NAMALWA (cell line): ENCODE measurements around the gene FBXW11.

ENCODE experiments used
- DNase-seq: peaks from one replicate; pipeline ENCODE4 v3.0.0-alpha.2; 2015; ENCODE audit warnings: low spot score

The FBXW11 gene

DNA sequence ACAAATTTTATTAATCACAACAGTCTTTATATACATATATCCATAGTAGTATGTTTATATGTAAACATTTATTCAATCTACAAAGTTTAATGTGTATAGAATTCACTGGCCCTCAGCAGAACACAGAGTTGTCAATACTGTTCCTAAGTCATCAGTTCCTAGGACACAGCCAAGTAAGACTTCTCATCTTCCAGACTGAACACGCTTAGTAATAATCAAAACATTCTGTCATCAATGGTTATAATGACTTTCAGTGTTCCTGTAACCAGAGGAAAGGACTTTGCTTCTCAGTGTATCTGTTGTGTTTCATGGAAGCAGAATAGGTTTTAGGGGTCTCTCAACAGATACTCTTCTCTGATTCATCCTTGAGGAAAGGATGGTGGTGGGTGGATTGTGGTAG lies 138.7 kb downstream of the FBXW11 start:
- DNase-seq: no peak

DNA sequence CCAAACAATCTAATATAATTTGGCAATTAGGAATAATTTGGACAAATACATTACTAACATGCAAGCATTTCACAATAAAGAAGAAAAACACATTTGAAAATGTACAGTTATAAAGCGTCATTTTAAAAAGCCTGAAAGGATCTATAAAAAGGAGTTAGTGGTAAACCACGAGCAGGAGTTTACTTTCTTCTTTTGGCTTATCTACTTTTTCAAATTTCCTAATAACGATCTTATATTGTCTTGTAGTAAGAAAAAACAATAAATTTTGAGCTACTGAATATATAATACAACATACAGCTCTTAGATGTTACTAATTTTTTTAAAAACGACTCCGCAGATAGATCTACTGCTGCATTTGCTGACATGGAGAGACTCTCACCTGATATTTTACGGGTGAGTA lies 141.0 kb downstream of the FBXW11 start:
- no peak for DNase-seq

DNA sequence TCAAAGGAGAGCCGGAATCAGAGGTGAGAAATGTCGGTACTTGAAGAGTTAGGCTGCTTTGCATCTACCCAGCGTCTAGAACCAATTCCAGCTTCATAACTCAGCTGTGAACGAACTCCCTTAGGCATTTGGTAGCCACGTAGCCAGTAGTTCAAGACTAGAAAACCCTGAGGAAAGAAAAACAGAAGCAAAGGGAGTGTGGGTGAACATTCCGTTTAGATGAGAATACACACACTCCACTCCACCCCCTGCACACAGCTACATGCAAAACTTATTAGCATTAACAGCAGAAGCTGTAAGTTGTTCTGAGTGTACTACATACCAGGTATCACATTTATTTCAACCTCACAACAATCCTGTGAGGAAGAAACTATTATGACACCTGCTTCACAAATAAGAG lies 142.5 kb downstream of the FBXW11 start:
- DNase-seq: no peak

DNA sequence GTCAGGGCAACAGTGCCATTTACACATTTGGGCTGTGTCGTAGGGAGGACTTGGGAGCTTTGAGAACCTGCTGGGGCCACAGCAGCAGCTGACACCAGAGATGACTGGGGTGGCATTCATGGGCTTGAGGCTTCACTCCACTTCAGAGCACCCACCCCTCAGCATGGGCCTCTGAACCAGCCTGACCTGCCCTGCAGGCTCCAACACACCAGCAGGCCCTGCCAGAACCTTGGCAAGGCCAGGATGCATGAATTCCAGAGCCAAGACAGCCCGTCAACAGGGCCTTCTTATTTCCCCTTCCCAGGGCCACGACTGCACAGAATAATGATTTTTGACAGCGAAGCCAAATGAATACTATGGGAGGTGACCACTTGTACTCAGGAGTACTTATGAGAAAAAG lies 143.8 kb downstream of the FBXW11 start:
- DNase-seq: no peak

DNA sequence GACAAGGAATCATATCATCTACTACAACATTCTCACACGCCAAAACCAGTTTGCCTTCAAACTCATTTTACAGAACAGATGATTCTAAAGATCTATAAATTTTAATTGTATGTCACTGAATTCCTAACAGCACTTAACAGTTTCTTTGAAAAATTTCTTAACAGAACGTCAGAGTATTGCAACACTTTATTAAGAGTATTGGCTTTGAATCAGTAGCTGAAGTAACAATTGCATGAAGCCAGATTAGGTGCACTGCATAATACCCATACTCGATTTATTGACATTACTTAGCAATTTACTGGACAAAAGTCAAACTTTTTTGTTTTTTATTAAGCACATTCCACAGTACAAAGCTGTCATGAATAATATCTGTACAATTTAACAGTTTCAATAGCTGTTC lies 145.1 kb downstream of the FBXW11 start:
- no peak for DNase-seq

DNA sequence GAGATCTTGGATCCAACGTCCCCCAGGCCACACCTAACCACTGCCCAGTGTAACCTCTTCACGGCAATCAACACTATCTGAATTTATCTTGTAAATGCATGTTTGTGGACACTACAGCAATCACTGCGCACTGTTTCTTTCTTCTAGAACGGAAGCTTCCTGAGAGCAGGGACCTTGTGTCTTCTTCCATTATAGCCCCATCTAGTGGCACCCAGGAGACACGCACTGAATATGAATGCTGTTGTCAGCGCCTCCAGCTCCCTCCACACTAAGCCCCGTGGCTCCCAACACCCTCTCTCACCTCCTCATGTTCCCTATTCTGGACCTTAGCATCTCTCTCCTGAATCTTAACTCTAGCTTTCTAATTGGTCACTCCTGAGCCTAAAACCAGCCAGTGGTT lies 148.1 kb downstream of the FBXW11 start:
- peak; percentile 49 for DNase-seq

DNA sequence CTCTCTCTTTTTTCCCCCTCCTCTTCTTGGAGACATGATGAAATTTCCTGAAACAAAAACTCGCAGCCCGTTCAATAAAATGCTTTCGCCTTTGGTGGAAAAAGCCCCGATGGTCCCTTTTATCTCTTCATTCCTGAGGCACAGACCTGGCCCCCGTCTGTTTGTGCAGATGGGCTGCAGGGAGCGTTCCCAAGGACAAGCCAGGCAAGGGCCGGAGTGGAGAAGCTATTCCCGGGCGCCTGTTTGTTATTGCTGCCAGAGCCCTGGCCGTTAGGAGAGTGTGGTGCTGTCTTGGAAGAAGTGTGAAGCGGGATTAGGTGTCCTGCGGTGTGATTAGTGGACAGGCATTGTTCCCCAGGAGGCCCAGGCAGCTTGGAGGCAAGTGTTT lies 149.0 kb downstream of the FBXW11 start:
- DNase-seq: no peak

DNA sequence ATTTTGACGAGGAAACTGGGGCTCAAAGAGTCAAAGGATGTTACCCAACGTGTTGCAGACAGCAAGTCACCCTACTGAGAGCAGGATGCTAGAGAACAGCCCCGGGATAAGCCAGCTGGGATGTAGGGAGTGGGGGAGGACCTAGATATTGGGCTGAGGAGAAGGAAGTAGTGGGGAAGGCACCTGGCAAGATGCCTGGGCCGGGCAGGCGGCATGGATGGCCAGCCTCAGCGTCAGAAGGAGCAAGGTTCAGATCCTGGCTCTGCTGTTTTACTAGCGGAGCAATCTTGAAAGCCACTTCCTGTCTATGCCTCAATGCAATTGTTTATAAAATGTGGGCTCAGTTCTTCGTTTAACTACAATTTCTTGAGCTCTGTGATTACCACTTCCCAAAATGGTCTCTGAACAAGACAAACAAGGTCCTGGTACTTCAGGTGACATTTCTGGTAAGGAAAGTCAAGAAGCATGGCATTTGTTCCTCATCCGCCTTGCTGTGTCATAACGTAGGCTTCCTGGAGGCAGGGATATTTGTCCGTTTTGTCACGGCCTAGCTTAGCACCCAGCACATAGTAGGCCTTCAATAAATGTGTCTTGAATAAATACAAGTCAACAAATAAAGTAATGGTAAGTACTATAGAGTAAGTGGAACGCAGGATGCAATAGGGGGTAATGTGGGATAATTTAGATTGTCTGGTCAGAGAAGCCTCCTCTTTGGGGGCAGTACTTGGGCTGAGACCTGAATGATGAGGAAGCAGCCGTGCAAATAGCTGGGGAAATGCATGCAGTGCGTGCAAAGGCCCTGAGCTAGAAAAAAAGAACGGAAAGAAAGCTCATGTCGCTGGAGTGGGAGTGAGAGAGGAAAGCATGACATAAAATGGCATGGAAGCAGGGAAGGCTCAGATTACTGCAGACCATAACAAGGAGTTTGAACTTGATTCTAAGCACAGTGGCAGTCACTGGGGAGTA lies 150.4 kb downstream of the FBXW11 start:
- no peak for DNase-seq

DNA sequence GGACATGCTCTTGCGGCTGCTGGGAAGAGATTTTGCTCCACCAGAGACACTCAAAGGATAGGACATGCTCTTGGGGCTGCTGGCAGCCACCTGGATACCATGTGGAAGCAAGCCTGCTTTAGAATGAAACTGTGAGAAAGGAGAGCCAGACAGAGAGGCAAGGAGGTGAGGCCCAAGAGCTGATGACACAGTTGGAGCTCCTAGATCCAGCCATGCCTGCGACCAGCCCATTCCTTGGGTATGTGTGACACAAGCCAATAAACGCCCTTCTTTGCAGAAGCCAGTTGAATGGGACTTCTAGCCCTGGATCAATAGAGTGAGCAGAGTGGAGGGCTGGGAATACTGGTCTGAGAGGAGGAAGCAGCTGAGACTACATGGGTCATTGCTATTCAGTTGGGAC lies 151.2 kb downstream of the FBXW11 start:
- DNase-seq: no peak

DNA sequence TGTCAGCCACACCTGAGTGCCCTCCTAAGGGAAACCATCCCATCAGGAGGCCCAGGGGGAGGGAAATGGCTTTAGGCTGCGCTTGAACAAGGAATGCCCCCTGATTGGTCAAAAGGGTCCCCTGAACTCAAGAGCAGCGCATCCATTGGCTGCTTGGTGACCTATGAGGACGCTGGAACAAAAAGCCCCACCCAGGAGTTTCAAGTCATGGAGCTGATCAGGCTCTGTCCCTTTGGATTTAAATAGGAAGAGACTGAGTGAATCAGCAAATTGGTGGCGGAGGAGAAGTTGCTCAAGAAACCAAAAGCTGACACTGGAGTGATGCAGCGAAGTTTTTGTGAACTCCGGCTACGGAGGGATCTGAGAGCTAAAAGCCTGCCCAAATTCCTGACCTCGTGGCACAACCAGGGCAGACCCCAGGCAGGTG lies 154.2 kb downstream of the FBXW11 start:
- DNase-seq: no peak

DNA sequence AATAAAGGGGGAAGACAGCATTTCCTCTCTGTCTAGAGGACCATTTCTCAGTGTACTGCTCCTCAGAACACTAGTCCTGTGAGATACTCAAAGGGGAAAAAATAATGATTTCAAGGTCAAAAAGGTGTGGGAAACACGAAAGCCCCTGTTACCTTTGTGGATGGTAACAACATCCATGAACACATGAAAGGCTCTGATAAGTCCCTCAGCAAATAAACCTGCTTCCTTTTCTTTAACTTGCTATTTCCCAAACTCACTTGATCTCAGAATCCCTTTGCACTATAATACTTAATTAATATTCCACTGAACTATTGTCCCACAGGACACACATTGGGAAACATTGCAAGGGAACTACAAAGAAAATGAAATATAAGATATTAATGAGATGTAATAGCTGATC lies 155.2 kb downstream of the FBXW11 start:
- no peak for DNase-seq

DNA sequence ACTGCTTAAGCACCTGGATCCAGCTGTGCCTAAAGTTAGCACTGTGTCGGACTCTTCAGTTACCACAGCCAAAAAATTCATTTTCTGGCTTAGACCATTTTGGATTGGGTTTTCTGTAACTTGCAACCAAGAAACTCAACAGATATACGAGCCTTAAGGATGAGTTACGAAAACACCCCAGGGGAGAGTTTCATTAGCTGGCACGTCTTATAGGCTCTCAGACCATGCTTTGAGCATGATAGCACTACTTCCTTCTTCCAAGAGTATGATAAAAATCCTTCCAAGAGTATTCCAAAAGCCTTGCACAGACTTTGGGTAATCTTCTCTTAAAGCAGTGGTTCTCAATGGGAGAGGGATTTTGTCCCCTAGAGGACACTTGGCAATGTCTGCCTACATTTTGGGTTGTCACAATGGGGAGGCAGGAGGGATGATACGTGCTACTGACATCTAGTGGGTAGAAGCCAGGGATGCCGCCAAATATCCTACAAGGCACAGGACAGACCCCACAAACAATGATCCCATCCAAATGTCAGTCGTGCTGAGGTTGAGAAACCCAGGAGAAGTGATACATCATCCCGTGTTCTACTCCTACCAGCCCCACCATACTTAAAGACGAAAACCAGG lies 156.0 kb downstream of the FBXW11 start:
- peak; percentile 61 for DNase-seq

DNA sequence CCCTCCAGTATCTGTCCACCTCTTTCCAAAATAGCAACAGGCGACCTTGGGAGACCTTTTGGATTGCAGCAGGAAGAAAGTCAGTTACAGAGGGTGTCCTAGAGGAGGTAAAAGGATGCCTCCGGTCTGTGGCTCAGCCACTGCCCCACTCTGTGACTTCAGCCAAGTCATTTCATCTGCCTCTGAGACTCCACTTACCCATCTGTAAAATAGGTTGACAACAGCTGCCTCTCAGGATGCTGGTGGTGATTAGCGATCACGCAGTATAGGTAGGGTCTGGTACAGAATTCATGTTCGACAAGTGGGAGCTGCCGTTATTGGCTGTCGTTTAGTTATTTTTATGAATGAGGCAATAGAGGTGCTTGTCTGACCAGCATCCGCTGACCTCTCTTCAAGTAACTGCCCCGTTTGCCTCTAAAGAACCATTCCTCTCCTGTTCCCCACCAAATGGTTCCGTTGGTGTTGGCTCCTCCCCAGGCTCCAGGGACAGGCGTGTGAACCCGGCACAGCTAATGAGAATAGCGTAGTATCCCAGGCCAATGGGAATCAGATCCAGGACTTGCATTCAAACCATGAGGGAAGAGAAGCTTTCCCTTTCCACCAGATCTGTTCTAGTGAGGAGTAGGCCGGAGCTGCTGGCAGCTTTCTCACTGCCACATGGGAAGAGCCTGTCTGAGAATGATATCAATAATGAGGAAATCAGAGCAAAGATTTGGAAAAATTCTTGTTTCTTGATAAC lies 156.7 kb downstream of the FBXW11 start:
- DNase-seq: no peak

DNA sequence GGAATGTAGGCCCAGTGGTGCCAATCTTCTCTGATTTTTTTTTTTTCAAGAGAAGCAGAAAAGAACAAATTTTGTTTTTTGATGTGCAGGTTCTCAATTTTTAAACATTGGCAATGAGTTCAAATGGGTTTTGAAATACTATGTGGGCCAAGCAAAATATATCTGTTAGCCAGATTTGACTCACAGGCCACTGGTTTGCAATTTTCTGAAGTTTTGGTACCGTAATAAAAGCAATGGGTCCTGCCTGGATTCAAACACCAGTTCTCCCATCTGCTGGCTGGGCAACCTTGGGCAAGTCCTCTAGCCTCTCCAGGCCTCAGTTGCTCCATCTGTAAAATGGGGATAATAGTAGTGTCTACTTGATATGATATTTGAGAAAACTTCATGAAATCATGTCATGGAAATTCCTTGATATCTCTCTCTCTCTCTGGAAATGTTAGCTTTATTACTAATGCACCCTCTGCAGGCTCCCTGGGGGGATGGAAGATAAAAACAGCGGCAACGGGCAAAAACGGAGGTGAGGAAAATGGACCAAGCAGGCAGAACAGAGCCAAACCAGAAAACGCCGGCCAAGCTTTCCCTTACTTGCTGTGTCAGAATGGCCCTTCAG lies 157.4 kb downstream of the FBXW11 start:
- no peak for DNase-seq

DNA sequence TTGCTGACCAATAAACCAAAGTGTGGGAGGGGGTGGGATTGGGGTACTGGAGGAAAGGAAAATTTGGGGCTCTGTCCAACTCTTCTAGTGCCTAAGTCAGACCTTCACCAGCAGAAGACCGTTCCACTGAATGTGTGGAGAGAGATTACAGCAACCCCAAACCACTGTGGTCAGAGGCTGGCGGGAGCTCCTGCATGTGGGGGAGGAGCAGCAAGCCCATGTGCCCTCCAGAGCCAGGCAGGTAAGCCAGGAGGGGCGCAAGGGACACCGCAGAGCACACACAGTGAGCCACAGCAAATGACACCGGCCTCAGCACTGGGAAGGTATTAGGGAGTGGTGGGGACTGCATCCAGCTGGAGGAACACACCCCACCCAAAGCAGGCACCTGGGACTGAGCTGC lies 158.0 kb downstream of the FBXW11 start:
- DNase-seq: no peak

DNA sequence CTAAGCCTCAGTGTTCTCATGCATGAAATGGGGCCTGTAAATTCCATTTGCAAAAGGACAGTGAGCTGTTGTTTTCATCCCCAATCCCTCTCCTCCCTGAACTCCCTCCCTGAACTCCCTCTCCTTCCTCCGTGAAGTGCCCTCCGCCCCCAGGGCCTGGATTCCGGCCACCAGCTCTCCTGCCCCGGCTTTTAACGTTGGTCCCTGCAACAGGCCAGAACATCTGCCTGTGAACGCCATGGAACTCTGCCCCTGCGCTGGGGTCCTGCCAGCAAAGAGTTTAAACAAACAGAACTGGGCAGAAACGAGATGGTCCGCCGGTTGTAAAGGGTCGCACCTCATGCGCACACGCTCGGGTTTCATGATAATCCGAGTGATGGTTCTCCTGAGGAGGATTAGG lies 158.4 kb downstream of the FBXW11 start:
- no peak for DNase-seq

DNA sequence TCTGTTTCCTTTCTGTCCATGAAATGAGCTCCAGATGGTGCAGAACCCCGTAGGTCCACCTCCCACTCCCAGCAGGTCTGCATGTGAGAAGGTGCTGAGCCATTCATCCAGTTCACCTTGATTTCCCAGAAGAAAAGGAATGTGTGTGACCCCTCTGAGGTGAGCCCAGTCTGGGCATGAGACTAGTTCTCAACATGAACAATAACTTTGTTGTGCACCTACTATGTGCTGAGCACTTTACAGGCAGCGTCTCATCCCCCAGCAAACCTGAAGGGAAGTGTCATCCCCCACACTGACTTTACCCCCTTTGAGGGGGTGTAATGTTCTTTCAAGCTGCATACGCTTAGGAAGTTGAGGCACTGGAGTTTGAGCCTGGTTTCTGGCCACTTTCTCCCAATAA lies 159.4 kb downstream of the FBXW11 start:
- no peak for DNase-seq

DNA sequence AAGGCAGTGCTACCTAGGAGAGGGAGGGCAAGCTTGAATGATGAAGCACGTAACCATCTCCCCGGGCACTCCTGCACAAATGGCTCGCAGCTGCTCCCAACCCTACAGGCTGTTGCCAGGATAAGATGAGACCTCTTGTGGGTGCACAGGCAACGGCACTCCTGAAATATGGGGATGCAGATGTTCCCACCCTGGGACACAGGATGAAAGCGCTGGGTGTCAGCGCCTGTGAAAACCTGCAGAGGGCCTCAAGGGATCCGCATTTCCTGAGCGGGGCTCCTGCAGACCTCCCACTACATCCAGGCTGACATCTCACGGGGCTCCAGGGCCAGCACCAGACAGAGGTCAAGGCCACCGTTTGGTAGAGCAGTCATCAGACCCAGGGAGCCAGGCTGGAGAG lies 160.1 kb downstream of the FBXW11 start:
- DNase-seq: no peak

DNA sequence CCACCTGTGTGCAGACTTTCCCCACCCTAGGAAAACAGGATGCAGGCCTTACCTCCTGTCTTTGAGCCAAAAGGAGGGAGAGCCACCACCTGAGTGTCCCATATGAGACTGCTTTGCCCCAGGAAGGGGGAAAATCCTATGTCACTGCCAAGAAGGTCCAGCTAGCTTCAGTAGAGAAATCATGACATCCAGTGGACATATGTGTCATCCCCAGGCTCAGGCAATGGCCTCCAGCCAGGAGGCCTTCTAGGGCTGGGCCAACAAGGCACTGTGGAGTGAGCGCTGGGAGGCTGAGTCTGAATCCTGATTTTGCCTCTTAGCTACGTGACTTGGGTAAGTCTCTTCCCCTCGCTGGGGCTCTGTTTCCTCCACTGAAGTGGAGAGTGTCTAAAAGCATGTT lies 160.6 kb downstream of the FBXW11 start:
- DNase-seq: no peak

DNA sequence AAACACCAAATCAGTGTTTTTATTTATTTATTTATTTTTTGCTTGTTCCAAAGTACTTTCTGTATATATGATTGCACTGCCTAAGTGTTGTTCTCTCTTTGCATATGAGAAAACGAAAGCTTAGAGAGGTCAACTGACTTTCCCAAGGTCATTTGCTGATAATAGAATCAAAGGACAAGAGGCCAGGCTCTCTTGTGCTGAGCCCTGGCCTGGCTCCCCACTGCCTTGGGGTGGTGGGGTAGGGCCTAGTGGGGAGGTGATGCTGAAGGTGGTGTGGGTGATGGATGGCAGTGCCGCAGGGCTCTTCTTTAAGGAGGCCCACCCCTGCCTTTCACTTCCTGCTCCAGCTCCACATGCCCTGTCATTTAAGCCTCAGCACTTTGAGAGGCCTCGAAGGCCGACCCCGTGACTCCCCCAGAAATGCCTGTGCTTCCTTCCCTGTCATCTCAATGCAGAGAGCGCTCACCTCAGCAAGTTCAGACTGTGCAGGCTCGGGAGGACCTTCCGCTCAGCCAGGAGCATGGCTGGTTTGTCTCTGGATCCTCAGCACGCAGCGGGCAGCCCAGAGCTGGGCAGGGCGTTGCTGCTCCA lies 161.3 kb downstream of the FBXW11 start:
- no peak for DNase-seq

DNA sequence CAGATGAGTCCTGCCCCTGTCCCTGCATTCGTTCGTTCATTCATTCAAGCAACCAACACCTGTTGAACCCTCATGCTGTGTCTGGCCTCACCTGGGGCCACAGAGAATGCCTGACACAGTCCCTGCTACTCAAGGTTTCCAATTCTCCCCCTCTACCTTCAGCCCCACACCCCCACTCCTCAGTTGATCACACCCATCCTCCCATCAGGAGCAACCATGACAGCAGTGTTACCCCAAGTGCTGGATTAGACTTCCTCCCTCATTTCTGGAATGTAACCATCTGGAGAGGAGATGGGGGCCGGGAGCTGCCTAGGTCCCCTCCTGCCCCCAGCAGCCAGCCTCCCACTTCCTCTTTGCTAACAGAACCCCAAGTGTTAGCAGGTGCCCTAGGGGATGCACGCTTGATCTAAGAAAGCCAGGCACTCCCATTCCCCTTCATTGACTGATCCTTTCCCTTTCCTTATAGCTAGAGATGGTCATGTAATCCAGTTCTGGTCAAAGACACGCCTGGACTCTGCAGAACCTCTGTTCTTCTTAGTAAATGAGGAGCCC lies 163.6 kb downstream of the FBXW11 start:
- no peak for DNase-seq
